SU-DHL-6 (cell line): ENCODE data around the gene B4GALT6.

ENCODE experiments used
- H2AFZ ChIP-seq: fragments of 200-600 bp; sonication (generic); 2 replicates; pipeline ENCODE4 v1.6.1; 2014; ENCODE audit warnings: low read depth, mild to moderate bottlenecking, moderate library complexity, mixed read lengths, antibody characterized with exemption, low read length; ENCODE audit not compliant: severe bottlenecking
- H3F3A ChIP-seq: fragments of 200-600 bp; shearing (Covaris generic); 2 replicates; pipeline ENCODE4 v1.6.0; 2016; ENCODE audit warnings: antibody characterized with exemption, mild to moderate bottlenecking; ENCODE audit not compliant: insufficient read depth
- H3K27ac ChIP-seq: fragments of 200-600 bp; sonication (generic); 2 replicates; pipeline ENCODE4 v1.5.1; 2016; ENCODE audit warnings: low read depth, mild to moderate bottlenecking, low read length, moderate library complexity, mixed read lengths
- H3K27me3 ChIP-seq: fragments of 200-600 bp; sonication (generic), shearing (Covaris generic); 2 replicates; pipeline ENCODE4 v1.6.0; 2014; ENCODE audit warnings: mild to moderate bottlenecking, low read length
- H3K36me3 ChIP-seq: fragments of 200-600 bp; sonication (generic); 2 replicates; pipeline ENCODE4 v1.6.1; 2014; ENCODE audit warnings: mild to moderate bottlenecking, low read length, mixed read lengths
- H3K4me2 ChIP-seq: fragments of 300-600, 200-600 bp; shearing (Covaris generic), sonication (generic); 2 replicates; pipeline ENCODE4 v1.6.0; 2014; ENCODE audit warnings: low read length, low read depth, mild to moderate bottlenecking; ENCODE audit not compliant: poor library complexity, severe bottlenecking
- H3K4me3 ChIP-seq: fragments of 200-600 bp; sonication (generic); 2 replicates; pipeline ENCODE4 v1.5.1; 2014; ENCODE audit warnings: antibody characterized with exemption, low read length, mild to moderate bottlenecking, mixed read lengths; ENCODE audit not compliant: insufficient read depth, poor library complexity, severe bottlenecking
- H3K79me2 ChIP-seq: fragments of 200-600 bp; sonication (generic); 2 replicates; pipeline ENCODE4 v1.6.1; 2014; ENCODE audit warnings: mild to moderate bottlenecking, low read length, moderate library complexity; ENCODE audit not compliant: insufficient read depth
- H3K9ac ChIP-seq: fragments of 200-600 bp; sonication (generic); 2 replicates; pipeline ENCODE4 v1.7.0; 2014; ENCODE audit warnings: mild to moderate bottlenecking, low read length
- H3K9me2 ChIP-seq: fragments of 200-600 bp; sonication (generic); replicated peaks from 2 replicates; pipeline ENCODE4 v1.6.1; 2014; ENCODE audit warnings: low read length; ENCODE audit not compliant: insufficient read depth
- H3K9me3 ChIP-seq: fragments of 200-600 bp; sonication (generic); 2 replicates; pipeline ENCODE4 v1.6.1; 2014; ENCODE audit warnings: low read length, mixed read lengths; ENCODE audit not compliant: insufficient read depth
- H4K20me1 ChIP-seq: fragments of 200-600 bp; sonication (generic); 2 replicates; pipeline ENCODE4 v1.6.1; 2014; ENCODE audit warnings: low read depth, mild to moderate bottlenecking, antibody characterized with exemption, low read length, moderate library complexity, mixed read lengths
- CTCF ChIP-seq: fragments of 200-600 bp; sonication (generic); IDR thresholded peaks from one replicate; pipeline ENCODE4 v1.5.1; 2017; ENCODE audit warnings: antibody characterized with exemption, mild to moderate bottlenecking, low read length, moderate library complexity; ENCODE audit not compliant: insufficient read depth, poor library complexity, severe bottlenecking
- EZH2phosphoT487 ChIP-seq: fragments of 200-600 bp; sonication (generic), shearing (Covaris generic); conservative IDR thresholded peaks from 2 replicates; pipeline ENCODE4 v1.6.1; 2018; ENCODE audit warnings: mild to moderate bottlenecking, antibody characterized with exemption, low read length, moderate library complexity, mixed read lengths

Gene B4GALT6

DNA sequence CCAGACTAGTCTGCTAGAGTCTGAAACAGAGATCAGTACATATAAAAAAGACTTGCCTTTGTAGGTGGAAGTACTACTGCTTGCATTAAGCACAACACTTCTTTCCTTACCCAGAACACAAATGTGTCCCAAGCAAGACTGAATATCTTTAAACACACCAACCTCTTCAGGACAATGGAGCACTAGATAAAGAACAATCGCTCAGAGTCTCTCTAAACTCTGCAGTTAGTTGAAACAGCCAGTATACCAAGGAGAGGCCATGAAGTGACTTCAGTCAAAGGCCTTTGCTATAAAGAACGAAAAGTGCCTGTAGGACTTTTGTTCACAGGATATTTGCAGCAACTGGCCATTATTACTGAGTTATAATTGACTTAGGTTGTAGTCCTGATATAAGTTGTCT lies 9.9 kb upstream of the B4GALT6 start:
- Histone ChIP-seq H3K9me2 (no peaks in the 10 kb centered on the region), H3K36me3 (no peaks in the 10 kb centered on the region), H3K27ac (no peak overlapping the region), H3K79me2 (no peaks in the 10 kb centered on the region), H3K9me3 (no peaks in the 10 kb centered on the region), H3K27me3 (no peaks in the 10 kb centered on the region), H3F3A (no peaks in the 10 kb centered on the region), H3K4me3 (no peak overlapping the region), H3K9ac (no peak overlapping the region), H3K4me2 (no peak overlapping the region), H2AFZ (no peak overlapping the region), H4K20me1 (no peaks in the 10 kb centered on the region)
- TF ChIP-seq EZH2phosphoT487 (no peak), CTCF (no peak)

DNA sequence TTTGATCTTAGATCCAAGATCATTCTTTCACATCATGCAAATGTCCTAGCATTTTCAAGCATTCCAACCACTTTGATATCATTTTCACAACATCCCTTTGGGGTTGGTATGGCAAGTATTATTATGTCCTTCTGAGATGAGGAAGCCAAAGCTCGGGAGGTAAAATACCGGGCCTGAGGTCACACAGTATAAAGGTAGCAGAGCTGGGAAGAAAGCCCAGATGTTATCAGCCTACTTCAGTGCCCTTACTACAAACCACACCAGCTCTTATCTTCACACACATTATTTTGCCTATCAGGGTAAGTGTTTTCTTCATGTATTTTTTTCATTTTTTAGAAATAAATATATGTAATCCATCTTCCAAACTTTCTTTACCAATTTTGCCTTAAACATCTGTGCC lies 4.2 kb upstream of the B4GALT6 start:
- TF ChIP-seq CTCF (no peak), EZH2phosphoT487 (no peak)
- H3K27me3 ChIP-seq = no peaks in the 10 kb centered on the region
- H3K36me3 ChIP-seq = no peaks in the 10 kb centered on the region
- H3K9me3 ChIP-seq = no peaks in the 10 kb centered on the region
- no peak overlapping the region for H3K27ac ChIP-seq
- H3K9me2 ChIP-seq = no peaks in the 10 kb centered on the region
- peaks cover 8% of the 10 kb centered on the region for H3F3A ChIP-seq
- no peak overlapping the region for H3K4me2 ChIP-seq
- H3K9ac ChIP-seq = no peak overlapping the region
- H3K4me3 ChIP-seq = no peak overlapping the region
- H3K79me2 ChIP-seq = no peaks in the 10 kb centered on the region
- H2AFZ ChIP-seq = no peak overlapping the region
- H4K20me1 ChIP-seq = no peaks in the 10 kb centered on the region

GRCh38 chr18:31686986-31687928 lies 2.9 kb upstream of the B4GALT6 start:
- Histone ChIP-seq H3K9me2 (no peaks in the 10 kb centered on the region), H3F3A (peaks cover 20% of the 10 kb centered on the region), H2AFZ (no peak overlapping the region), H3K9me3 (no peaks in the 10 kb centered on the region), H3K27ac (no peak overlapping the region), H3K4me2 (no peak overlapping the region), H4K20me1 (no peaks in the 10 kb centered on the region), H3K36me3 (no peaks in the 10 kb centered on the region), H3K79me2 (no peaks in the 10 kb centered on the region), H3K9ac (no peak overlapping the region), H3K4me3 (no peak overlapping the region), H3K27me3 (no peaks in the 10 kb centered on the region)
- TF ChIP-seq CTCF (no peak), EZH2phosphoT487 (no peak)
